A673 (cell line): ENCODE results near the gene CEBPB. TPM values are rescaled to one million over a fixed set of nuclear protein-coding genes. Genes with fewer than 3 reads are reported as not detected.

Experiments
- BruUV-seq: library from RNA; stranded (reverse); fragments of 400-500 nt; replicated peaks from 2 replicates; lab custom pipeline; 2021; lab: Mats Ljungman, UMichigan
- CTCF ChIA-PET: fragments of 300-600 bp; sonication (Branson Sonifier 250); formaldehyde crosslinking; loops from one replicate; lab custom pipeline; 2022; ENCODE audit warnings: antibody characterized with exemption; lab: Charles Lee
- POLR2A ChIA-PET: fragments of 300-600 bp; sonication (Branson Sonifier 250); formaldehyde crosslinking; loops from one replicate; lab custom pipeline; 2022; ENCODE audit warnings: antibody characterized with exemption; ENCODE audit not compliant: low non-redundant PET; lab: Charles Lee
- DNase-seq: peaks from one replicate; pipeline ENCODE4 v3.0.0-alpha.2; 2015; ENCODE audit warnings: low spot score
- H3K27ac ChIP-seq: fragments of 200-600 bp; sonication (generic); 2 replicates; pipeline ENCODE4 v1.5.1; 2016; ENCODE audit warnings: mixed run types, low read depth, mild to moderate bottlenecking, mixed read lengths, antibody characterized with exemption, low read length; ENCODE audit not compliant: poor library complexity, severe bottlenecking
- H3K27me3 ChIP-seq: fragments of 200-600 bp; sonication (generic); replicated peaks from 2 replicates; pipeline ENCODE4 v1.6.1; 2017; ENCODE audit warnings: mixed run types, low read depth, mild to moderate bottlenecking, mixed read lengths, antibody characterized with exemption, low read length; ENCODE audit not compliant: insufficient read depth, poor library complexity
- H3K36me3 ChIP-seq: fragments of 200-600 bp; sonication (generic); 2 replicates; pipeline ENCODE4 v1.6.1; 2016; ENCODE audit warnings: mixed run types, mild to moderate bottlenecking, mixed read lengths, antibody characterized with exemption, low read length; ENCODE audit not compliant: insufficient read depth, poor library complexity, severe bottlenecking
- H3K4me1 ChIP-seq: fragments of 200-600 bp; sonication (generic); 2 replicates; pipeline ENCODE4 v1.6.1; 2017; ENCODE audit warnings: mixed run types, mild to moderate bottlenecking, mixed read lengths, antibody characterized with exemption, low read length; ENCODE audit not compliant: insufficient read depth, poor library complexity, severe bottlenecking
- H3K4me3 ChIP-seq: fragments of 200-600 bp; sonication (generic); 2 replicates; pipeline ENCODE4 v1.5.1; 2016; ENCODE audit warnings: low read depth, mixed run types, mild to moderate bottlenecking, mixed read lengths, low read length; ENCODE audit not compliant: poor library complexity, severe bottlenecking
- H3K9me3 ChIP-seq: fragments of 200-600 bp; sonication (generic); 2 replicates; pipeline ENCODE4 v1.6.1; 2016; ENCODE audit warnings: mixed run types, low read depth, mild to moderate bottlenecking, mixed read lengths, antibody characterized with exemption, low read length; ENCODE audit not compliant: poor library complexity, severe bottlenecking
- EZH2 ChIP-seq: fragments of 200-600 bp; sonication (generic); IDR thresholded peaks from 2 replicates; pipeline ENCODE4 v1.6.1; 2017; ENCODE audit warnings: borderline replicate concordance, low read depth, mild to moderate bottlenecking, mixed read lengths, antibody characterized with exemption, low read length; ENCODE audit not compliant: poor library complexity, severe bottlenecking
- intact Hi-C: fragments of 100-400 bp; cut with micrococcal nuclease; formaldehyde crosslinking; loops from one replicate; pipeline ENCODE4 v1.10.0; 2022; ENCODE audit not compliant: unreplicated experiment
- total RNA-seq: library from RNA; stranded (reverse); gene quantifications from 2 replicates; pipeline ENCODE4 v1.2.3, GENCODE V29; 2021
- TF ChIP-seq, protein P1 (sequence below): fragments of 300-800, 200-600 bp; sonication (generic); conservative IDR thresholded peaks from 2 replicates; pipeline ENCODE4 v1.5.1; 2017; ENCODE audit warnings: low read depth, mild to moderate bottlenecking, antibody characterized with exemption, low read length, moderate library complexity, mixed read lengths

Gene CEBPB
- total RNA-seq, 1 experiment from 2014 or later, result 130 TPM

- ChIA-PET CTCF (no interaction called here), POLR2A (no interaction called here)
- H3K4me1 ChIP-seq, result no peaks in the 10 kb centered on the region
- intact Hi-C loops, result no loop called here
- DNase-seq, result no peak
- no peak overlapping the region for H3K27ac ChIP-seq
- no peaks in the 10 kb centered on the region for H3K9me3 ChIP-seq
- BruUV-seq, result no TSS peak
- TF ChIP-seq EZH2, result no peak
- TF ChIP-seq, protein P1, sequence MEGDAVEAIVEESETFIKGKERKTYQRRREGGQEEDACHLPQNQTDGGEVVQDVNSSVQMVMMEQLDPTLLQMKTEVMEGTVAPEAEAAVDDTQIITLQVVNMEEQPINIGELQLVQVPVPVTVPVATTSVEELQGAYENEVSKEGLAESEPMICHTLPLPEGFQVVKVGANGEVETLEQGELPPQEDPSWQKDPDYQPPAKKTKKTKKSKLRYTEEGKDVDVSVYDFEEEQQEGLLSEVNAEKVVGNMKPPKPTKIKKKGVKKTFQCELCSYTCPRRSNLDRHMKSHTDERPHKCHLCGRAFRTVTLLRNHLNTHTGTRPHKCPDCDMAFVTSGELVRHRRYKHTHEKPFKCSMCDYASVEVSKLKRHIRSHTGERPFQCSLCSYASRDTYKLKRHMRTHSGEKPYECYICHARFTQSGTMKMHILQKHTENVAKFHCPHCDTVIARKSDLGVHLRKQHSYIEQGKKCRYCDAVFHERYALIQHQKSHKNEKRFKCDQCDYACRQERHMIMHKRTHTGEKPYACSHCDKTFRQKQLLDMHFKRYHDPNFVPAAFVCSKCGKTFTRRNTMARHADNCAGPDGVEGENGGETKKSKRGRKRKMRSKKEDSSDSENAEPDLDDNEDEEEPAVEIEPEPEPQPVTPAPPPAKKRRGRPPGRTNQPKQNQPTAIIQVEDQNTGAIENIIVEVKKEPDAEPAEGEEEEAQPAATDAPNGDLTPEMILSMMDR, result no peak
- no peaks in the 10 kb centered on the region for H3K36me3 ChIP-seq
- no peak overlapping the region for H3K4me3 ChIP-seq
- no peaks in the 10 kb centered on the region for H3K27me3 ChIP-seq
These were observed 46.7 kb downstream of the CEBPB start for GRCh38 chr20:50237349-50237748.

- DNase-seq, result no peak
- TF ChIP-seq, protein P1, result no peak
- TF ChIP-seq EZH2, result no peak
- Histone ChIP-seq H3K9me3 (no peaks in the 10 kb centered on the region), H3K4me3 (no peak overlapping the region), H3K27me3 (no peaks in the 10 kb centered on the region), H3K4me1 (no peaks in the 10 kb centered on the region), H3K36me3 (no peaks in the 10 kb centered on the region), H3K27ac (no peak overlapping the region)
- BruUV-seq, result no TSS peak
- CTCF ChIA-PET, result no interaction called here
- POLR2A ChIA-PET, result no interaction called here
- intact Hi-C loops, result no loop called here
These were observed 47.6 kb downstream of the CEBPB start for GRCh38 chr20:50238081-50238800.

DNA sequence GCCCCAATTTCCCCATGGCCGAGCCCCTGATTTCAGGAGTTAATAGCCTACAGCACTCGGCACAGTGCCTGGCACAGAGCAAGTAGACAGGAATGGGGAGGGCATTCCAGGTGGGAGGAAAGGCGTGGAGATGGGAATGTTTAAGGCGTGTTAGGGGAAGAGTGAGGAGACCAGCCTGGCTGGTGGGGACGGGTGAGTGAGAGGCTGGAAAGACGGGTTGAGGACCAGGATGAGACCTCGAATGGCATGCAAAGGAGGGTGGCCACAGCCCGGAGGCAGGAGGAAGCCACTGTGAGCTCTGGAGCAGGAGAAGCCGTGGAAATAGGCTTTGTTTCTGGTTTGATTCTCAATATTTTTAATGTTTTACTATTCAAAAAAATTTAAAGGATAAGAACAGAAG, 49.5 kb downstream of the CEBPB start:
- no peak for DNase-seq
- Histone ChIP-seq H3K4me1 (no peaks in the 10 kb centered on the region), H3K4me3 (no peak overlapping the region), H3K9me3 (no peaks in the 10 kb centered on the region), H3K27me3 (no peaks in the 10 kb centered on the region), H3K27ac (no peak overlapping the region), H3K36me3 (no peaks in the 10 kb centered on the region)
- POLR2A ChIA-PET, result no interaction called here
- CTCF ChIA-PET, result no interaction called here
- no peak for TF ChIP-seq EZH2
- intact Hi-C loops, result no loop called here
- no TSS peak for BruUV-seq

- Histone ChIP-seq H3K4me1 (no peaks in the 10 kb centered on the region), H3K27ac (no peak overlapping the region), H3K27me3 (no peaks in the 10 kb centered on the region), H3K9me3 (no peaks in the 10 kb centered on the region), H3K36me3 (no peaks in the 10 kb centered on the region), H3K4me3 (no peak overlapping the region)
- TF ChIP-seq EZH2, result no peak
- TF ChIP-seq, protein P1, result no peak
- no peak for DNase-seq
- BruUV-seq, result no TSS peak
- CTCF ChIA-PET, result no interaction called here
- POLR2A ChIA-PET, result no interaction called here
- intact Hi-C loops, result no loop called here
These were observed 51.5 kb downstream of the CEBPB start for GRCh38 chr20:50242178-50242514.
